Measurements from ENCODE around the gene GSTK1. TPM values are rescaled to one million over a fixed set of nuclear protein-coding genes. Genes with fewer than 3 reads are reported as not detected.

Gene GSTK1
- total RNA-seq, 1 donor from 2014 or later: 138 TPM

DNA sequence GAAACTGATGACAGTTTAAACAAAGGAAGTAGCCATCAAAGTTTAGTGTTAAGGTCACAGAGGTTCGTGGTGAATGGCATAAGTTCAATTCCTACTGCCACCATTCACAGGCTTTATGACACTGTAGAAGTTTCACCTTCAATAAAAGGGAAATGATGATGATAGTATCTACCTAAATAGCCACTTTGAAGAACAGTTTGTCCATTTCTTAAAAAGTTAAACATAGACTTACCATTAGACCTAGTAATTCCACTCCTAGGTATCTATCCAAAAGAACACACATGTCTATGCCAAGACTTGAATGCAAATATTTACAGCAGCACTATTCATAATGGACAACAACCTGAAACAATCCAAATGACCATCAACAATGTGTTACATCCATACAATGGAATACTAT is 18.9 kb upstream of the GSTK1 start:
- Mint-ChIP-seq H3K4me3 (peak overlapping the region; percentile 57), H3K27me3 (no peaks in the 10 kb centered on the region), H3K4me1 (peaks cover 71% of the 10 kb centered on the region), H3K9me3 (peaks cover 6% of the 10 kb centered on the region), H3K27ac (peak overlapping the region; percentile 79), H3K36me3 (ENCODE audit: low read depth) (peaks cover 15% of the 10 kb centered on the region)
- intact Hi-C loops (cut with micrococcal nuclease): loop anchor here (2.0 to 10.0 kb wide), 4 partner anchors 34 to 883 kb away; no protein-coding TSS in a partner anchor
- DNase-seq: peak; percentile 48

- intact Hi-C loops (cut with micrococcal nuclease): loop anchor here (1.0 to 10.0 kb wide), 4 partner anchors 18 to 260 kb away; partner anchors contain the start of genes CASP2 and GSTK1
- peak overlapping the region; percentile 40 for H3K4me3 Mint-ChIP-seq
- DNase-seq: peak; percentile 69
Measured at GRCh38 chr7:143245123-143245522, 18.1 kb upstream of the GSTK1 start.

DNA sequence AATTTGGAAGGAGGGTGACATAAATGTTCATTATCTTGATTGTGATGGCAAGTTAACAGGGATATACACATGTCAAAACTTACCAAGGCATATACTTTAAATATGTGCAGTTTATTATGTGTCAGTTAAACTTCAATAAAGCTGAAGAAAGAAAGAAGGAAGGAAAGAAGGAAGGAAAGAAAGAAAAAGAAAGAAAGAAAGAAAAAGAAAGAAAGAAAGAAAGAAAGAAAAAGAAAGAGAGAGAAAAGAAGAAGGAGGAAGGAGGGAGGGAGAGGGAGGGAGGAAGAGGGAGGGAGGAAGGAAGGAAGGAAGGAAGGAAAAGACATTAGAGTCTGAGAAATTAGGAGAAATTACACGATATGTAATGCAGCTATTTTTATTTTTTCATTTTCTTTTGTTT is 15.9 kb upstream of the GSTK1 start:
- no peaks in the 10 kb centered on the region for H3K27me3 Mint-ChIP-seq
- H3K9me3 Mint-ChIP-seq: peaks cover 23% of the 10 kb centered on the region
- peak overlapping the region; percentile 62 for H3K27ac Mint-ChIP-seq
- no peak for DNase-seq
- peaks cover 32% of the 10 kb centered on the region for H3K36me3 Mint-ChIP-seq (ENCODE audit: low read depth)
- H3K4me3 Mint-ChIP-seq: peak overlapping the region; percentile 1
- peaks cover 76% of the 10 kb centered on the region for H3K4me1 Mint-ChIP-seq
- intact Hi-C loops (cut with micrococcal nuclease): loop anchor here (10.0 kb wide), 1 partner anchor 257 kb away; no protein-coding TSS in a partner anchor

More at GRCh38 chr7:143245123-143245522, 18.1 kb upstream of the GSTK1 start:
- Mint-ChIP-seq H3K27me3 (no peaks in the 10 kb centered on the region), H3K27ac (peak overlapping the region; percentile 86), H3K36me3 (ENCODE audit: low read depth) (peaks cover 21% of the 10 kb centered on the region), H3K4me1 (peaks cover 72% of the 10 kb centered on the region), H3K9me3 (peaks cover 11% of the 10 kb centered on the region)

DNA sequence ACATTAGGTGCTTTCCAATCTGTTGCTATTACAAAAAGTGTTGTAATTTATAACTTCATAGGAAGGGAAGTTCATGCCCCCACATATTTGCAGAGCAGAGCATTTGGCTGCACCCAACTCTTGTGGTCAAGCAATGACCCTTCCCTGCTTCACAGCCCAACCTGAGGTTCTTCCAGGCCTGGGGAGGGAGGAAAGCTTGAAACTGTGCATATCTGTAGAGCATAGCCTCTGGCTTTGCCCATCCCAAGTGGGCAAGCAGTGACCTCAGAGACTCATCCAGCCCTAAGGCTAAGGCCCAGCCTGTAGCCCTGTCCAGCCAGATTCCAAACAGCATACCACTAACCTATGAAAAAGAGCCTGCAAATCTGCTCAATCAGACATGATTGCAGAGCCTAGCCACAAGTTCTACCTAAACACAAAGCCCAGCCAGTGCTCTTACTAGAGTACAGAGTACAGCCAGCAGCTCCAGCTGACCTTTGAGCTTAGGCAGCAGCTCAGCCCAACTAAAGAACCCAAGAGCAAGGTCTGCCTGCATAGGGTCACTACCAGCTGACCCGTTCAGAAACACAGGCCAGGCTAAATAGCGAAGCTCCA is 14.4 kb upstream of the GSTK1 start:
- Mint-ChIP-seq H3K36me3 (ENCODE audit: low read depth) (peaks cover 41% of the 10 kb centered on the region), H3K9me3 (peaks cover 32% of the 10 kb centered on the region), H3K4me1 (peaks cover 70% of the 10 kb centered on the region), H3K27ac (peak overlapping the region; percentile 15), H3K4me3 (no peak overlapping the region), H3K27me3 (no peaks in the 10 kb centered on the region)
- intact Hi-C loops (cut with micrococcal nuclease): loop anchor here (1.0 to 10.0 kb wide), 2 partner anchors 7 to 256 kb away; no protein-coding TSS in a partner anchor
- peak; percentile 54 for DNase-seq

DNA sequence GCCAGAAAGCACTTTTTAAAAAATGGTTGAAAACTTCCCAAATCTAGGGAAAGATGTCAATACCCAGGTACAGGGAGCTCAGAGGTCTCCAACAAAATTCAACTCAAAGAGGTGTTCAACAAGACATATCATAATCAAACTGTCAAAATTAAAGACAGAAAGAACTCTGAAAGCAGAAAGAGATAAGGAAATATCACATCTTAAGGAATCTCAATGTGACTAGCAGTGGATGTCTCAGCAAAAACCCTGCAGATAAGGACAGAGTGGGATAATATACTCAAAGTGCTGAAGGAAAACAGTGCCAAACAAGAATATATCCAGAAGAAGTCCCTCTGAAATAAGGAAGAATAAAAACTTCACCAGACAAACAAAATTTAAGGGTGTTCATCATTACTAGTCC is 13.0 kb upstream of the GSTK1 start:
- H3K27ac Mint-ChIP-seq: peak overlapping the region; percentile 34
- intact Hi-C loops (cut with micrococcal nuclease): no loop called here
- peaks cover 37% of the 10 kb centered on the region for H3K9me3 Mint-ChIP-seq
- DNase-seq: peak; percentile 45
- no peaks in the 10 kb centered on the region for H3K27me3 Mint-ChIP-seq
- H3K4me3 Mint-ChIP-seq: no peak overlapping the region
- H3K36me3 Mint-ChIP-seq (ENCODE audit: low read depth): peaks cover 46% of the 10 kb centered on the region
- H3K4me1 Mint-ChIP-seq: peaks cover 67% of the 10 kb centered on the region

DNA sequence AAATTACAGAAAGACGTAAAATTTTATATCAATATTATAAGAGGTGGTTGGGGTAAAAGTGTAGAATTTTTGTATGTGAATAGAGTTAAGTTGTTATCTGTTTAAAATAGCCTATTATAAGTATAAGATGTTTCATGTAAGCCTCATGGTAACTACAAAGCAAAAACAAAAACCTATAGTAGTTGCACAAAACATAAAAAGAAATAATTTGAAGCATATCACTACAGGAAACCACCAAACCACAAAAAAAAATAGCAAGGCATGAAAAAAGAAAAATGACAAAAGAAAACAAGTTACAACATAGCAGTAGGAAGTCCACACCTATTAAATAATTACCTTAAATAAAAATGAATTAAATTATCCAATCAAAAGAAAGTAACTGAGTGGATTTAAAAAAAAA is 12.4 kb upstream of the GSTK1 start:
- peaks cover 66% of the 10 kb centered on the region for H3K4me1 Mint-ChIP-seq
- peak overlapping the region; percentile 82 for H3K27ac Mint-ChIP-seq
- peak; percentile 53 for DNase-seq
- no peaks in the 10 kb centered on the region for H3K27me3 Mint-ChIP-seq
- peak overlapping the region; percentile 69 for H3K4me3 Mint-ChIP-seq
- intact Hi-C loops (cut with micrococcal nuclease): no loop called here
- H3K36me3 Mint-ChIP-seq (ENCODE audit: low read depth): peaks cover 45% of the 10 kb centered on the region
- H3K9me3 Mint-ChIP-seq: peaks cover 37% of the 10 kb centered on the region

- Mint-ChIP-seq H3K9me3 (peaks cover 37% of the 10 kb centered on the region), H3K4me3 (peak overlapping the region; percentile 21), H3K27ac (peak overlapping the region; percentile 73), H3K27me3 (no peaks in the 10 kb centered on the region), H3K36me3 (ENCODE audit: low read depth) (peaks cover 39% of the 10 kb centered on the region), H3K4me1 (peaks cover 62% of the 10 kb centered on the region)
- intact Hi-C loops (cut with micrococcal nuclease): no loop called here
- peak; percentile 79 for DNase-seq
Measured at GRCh38 chr7:143252006-143252405, 11.2 kb upstream of the GSTK1 start.

GRCh38 chr7:143255564-143255963 is 7.7 kb upstream of the GSTK1 start:
- H3K27me3 Mint-ChIP-seq: no peaks in the 10 kb centered on the region
- peak overlapping the region; percentile 18 for H3K4me3 Mint-ChIP-seq
- H3K27ac Mint-ChIP-seq: peak overlapping the region; percentile 39
- no peak for DNase-seq
- peaks cover 52% of the 10 kb centered on the region for H3K4me1 Mint-ChIP-seq
- peaks cover 26% of the 10 kb centered on the region for H3K36me3 Mint-ChIP-seq (ENCODE audit: low read depth)
- peaks cover 26% of the 10 kb centered on the region for H3K9me3 Mint-ChIP-seq
- intact Hi-C loops (cut with micrococcal nuclease): no loop called here

DNA sequence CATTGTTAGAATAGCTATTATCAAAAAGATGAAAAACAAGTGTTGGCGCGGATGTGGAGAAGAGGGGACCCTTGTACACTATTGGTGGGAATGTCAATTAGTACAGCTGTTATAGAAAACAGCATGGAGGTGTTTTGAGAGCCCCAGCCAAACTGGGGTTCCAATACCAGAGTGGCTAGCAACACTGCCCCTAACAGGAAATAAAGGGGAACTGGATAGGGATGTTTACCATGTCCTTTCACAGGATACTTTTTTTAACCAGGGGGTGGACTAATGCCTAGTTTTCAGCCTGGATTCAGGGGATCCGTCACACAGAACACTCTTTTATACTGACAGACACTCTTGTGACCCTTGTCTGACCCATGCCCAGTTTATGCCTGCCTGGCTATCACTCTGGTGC is 6.9 kb upstream of the GSTK1 start:
- intact Hi-C loops (cut with micrococcal nuclease): loop anchor here (1.0 kb wide), 1 partner anchor 8 kb away; no protein-coding TSS in a partner anchor
- DNase-seq: no peak
- Mint-ChIP-seq H3K36me3 (ENCODE audit: low read depth) (peaks cover 24% of the 10 kb centered on the region), H3K27ac (peak overlapping the region; percentile 8), H3K27me3 (no peaks in the 10 kb centered on the region), H3K4me3 (no peak overlapping the region), H3K9me3 (peaks cover 22% of the 10 kb centered on the region), H3K4me1 (peaks cover 48% of the 10 kb centered on the region)

DNA sequence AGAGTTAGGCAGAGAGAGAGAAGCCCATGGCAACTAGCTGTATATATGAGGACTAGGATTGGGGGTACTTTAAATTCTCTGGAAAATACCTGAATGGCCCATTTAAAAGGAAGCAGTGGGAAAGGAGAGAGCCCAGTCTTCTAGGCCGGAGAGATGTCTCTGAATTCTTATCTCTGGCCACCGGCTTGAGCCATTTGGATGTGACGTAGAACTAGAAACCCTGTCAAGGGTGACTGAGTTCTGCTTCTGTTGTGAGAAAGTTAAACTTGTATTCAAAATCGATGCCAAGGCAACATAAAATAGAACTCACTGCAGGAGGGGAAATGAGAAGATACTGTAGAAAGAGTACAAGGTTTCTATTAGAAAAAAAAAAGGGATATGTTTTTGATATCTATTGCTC is 6.3 kb upstream of the GSTK1 start:
- H3K27me3 Mint-ChIP-seq: no peaks in the 10 kb centered on the region
- peak; percentile 54 for DNase-seq
- intact Hi-C loops (cut with micrococcal nuclease): loop anchor here (1.0 kb wide), 1 partner anchor 9 kb away; no protein-coding TSS in a partner anchor
- peaks cover 19% of the 10 kb centered on the region for H3K36me3 Mint-ChIP-seq (ENCODE audit: low read depth)
- H3K4me3 Mint-ChIP-seq: no peak overlapping the region
- peaks cover 45% of the 10 kb centered on the region for H3K4me1 Mint-ChIP-seq
- peaks cover 20% of the 10 kb centered on the region for H3K9me3 Mint-ChIP-seq
- H3K27ac Mint-ChIP-seq: peak overlapping the region; percentile 31

DNA sequence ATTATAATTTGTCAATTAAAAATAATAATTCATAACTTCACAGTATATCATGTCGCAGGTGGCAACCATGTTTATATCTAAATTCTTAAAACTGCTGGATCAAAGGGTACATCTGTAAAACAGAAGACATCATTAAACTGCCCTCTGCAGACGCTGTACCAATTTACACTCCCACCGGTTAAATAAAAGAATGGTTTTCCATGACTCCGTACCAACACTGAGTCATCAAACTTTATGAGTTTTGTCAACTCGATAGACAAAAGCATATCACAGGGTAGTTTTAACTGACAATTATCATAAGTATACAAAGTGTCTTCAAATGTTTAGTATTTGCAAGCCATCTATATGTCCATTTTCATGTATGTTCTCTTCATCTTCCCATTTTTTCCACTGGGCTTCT is 5.7 kb upstream of the GSTK1 start:
- peaks cover 42% of the 10 kb centered on the region for H3K4me1 Mint-ChIP-seq
- no peak overlapping the region for H3K27ac Mint-ChIP-seq
- H3K4me3 Mint-ChIP-seq: no peak overlapping the region
- peaks cover 14% of the 10 kb centered on the region for H3K36me3 Mint-ChIP-seq (ENCODE audit: low read depth)
- intact Hi-C loops (cut with micrococcal nuclease): no loop called here
- peaks cover 16% of the 10 kb centered on the region for H3K9me3 Mint-ChIP-seq
- DNase-seq: peak; percentile 41
- H3K27me3 Mint-ChIP-seq: no peaks in the 10 kb centered on the region

- peak; percentile 78 for DNase-seq
- Mint-ChIP-seq H3K4me1 (peaks cover 43% of the 10 kb centered on the region), H3K9me3 (peaks cover 10% of the 10 kb centered on the region), H3K4me3 (peak overlapping the region; percentile 78), H3K27me3 (no peaks in the 10 kb centered on the region), H3K27ac (peak overlapping the region; percentile 86), H3K36me3 (ENCODE audit: low read depth) (peaks cover 10% of the 10 kb centered on the region)
- intact Hi-C loops (cut with micrococcal nuclease): loop anchor here (1.0 kb wide), 1 partner anchor 19 kb away; no protein-coding TSS in a partner anchor
Measured at GRCh38 chr7:143258831-143259230, 4.4 kb upstream of the GSTK1 start.

DNA sequence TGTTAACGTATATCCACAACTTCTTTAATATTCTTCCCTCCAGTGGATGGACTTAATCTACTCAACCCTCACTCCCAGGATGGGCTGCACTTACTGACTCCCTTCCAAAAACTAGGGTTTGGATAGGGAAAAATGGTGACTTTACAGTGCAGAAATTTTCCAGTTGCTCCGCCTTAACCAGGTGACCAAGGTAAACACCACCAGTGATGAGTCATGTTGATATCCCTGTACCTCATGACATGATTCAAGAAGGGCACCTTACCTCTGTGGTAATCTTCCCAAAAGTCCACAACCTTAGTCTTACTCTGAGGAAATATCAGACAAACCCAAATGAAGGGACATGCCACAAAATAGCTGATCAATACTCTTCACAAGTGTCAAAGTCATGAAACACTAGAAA is 3.5 kb upstream of the GSTK1 start:
- no peak for DNase-seq
- H3K27me3 Mint-ChIP-seq: no peaks in the 10 kb centered on the region
- H3K4me3 Mint-ChIP-seq: no peak overlapping the region
- H3K9me3 Mint-ChIP-seq: peaks cover 4% of the 10 kb centered on the region
- H3K27ac Mint-ChIP-seq: no peak overlapping the region
- peaks cover 11% of the 10 kb centered on the region for H3K36me3 Mint-ChIP-seq (ENCODE audit: low read depth)
- peaks cover 45% of the 10 kb centered on the region for H3K4me1 Mint-ChIP-seq
- intact Hi-C loops (cut with micrococcal nuclease): no loop called here

- H3K36me3 Mint-ChIP-seq (ENCODE audit: low read depth): peaks cover 26% of the 10 kb centered on the region
- peaks cover 39% of the 10 kb centered on the region for H3K4me1 Mint-ChIP-seq
- H3K4me3 Mint-ChIP-seq: peak overlapping the region; percentile 58
- H3K27me3 Mint-ChIP-seq: no peaks in the 10 kb centered on the region
- DNase-seq: peak; percentile 57
- peaks cover 4% of the 10 kb centered on the region for H3K9me3 Mint-ChIP-seq
- intact Hi-C loops (cut with micrococcal nuclease): loop anchor here (2.0 kb wide), 1 partner anchor 17 kb away; no protein-coding TSS in a partner anchor
- peak overlapping the region; percentile 34 for H3K27ac Mint-ChIP-seq
Measured at GRCh38 chr7:143261901-143262300, 1.3 kb upstream of the GSTK1 start.
